PFSK-1 (cell line): ENCODE data around the gene SVIL.

Source experiments
- FOXP2 ChIP-seq: optimal IDR thresholded peaks from 2 replicates; pipeline ENCODE3; 2011; ENCODE audit warnings: borderline replicate concordance, control low read depth, inconsistent platforms; ENCODE audit not compliant: insufficient read depth; ENCODE audit errors: extremely low read length, extremely low read depth
- POLR2AphosphoS5 ChIP-seq: IDR thresholded peaks from 2 replicates; pipeline ENCODE4 v1.6.1; 2012; ENCODE audit warnings: low read depth, mild to moderate bottlenecking, control low read depth, low read length, moderate library complexity
- REST ChIP-seq, 2 experiments: IDR thresholded peaks; 2 replicates each; pipeline versions ENCODE4 v1.6.1 to v1.8.0; 2011 to 2012; ENCODE audit warnings: low read depth in 2 of 2, low read length in 2 of 2, control low read depth in 1 of 2, inconsistent platforms in 1 of 2, mild to moderate bottlenecking in 1 of 2, moderate library complexity in 1 of 2; ENCODE audit not compliant: insufficient read depth in 1 of 2
- SIN3A ChIP-seq: IDR thresholded peaks from 2 replicates; pipeline ENCODE4 v1.6.1; 2012; ENCODE audit warnings: mild to moderate bottlenecking, low read length, moderate library complexity, borderline replicate concordance; ENCODE audit not compliant: insufficient read depth
- TAF1 ChIP-seq: IDR thresholded peaks from 2 replicates; pipeline ENCODE4 v1.6.1; 2012; ENCODE audit warnings: low read length, control low read depth, borderline replicate concordance; ENCODE audit not compliant: insufficient read depth

Gene SVIL

DNA sequence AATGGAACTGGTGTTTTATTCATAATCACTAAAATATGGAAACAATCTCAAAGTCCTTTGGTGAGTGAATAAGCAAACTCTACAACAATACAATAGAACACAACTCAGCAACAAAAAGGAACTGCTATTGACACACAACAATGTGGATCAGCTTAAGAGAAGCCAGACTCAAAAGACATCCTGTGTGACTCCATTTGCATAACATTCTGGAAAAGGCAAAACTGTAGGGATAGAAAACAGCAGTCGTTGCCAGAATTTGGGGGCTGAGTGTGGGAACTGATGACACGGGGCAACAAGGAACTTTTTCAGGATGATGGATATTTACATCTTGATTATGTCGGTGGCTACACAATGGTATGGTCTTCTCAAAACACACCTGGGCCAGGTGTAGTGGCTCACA is 32.4 kb upstream of the SVIL start:
- TF ChIP-seq TAF1 (no peak), SIN3A (no peak), REST (IDR thresholded peaks at IDR 0.05; ENCODE audit: insufficient read depth in 1 of 2, low read depth in 2 of 2, low read length in 2 of 2) (no peak), POLR2AphosphoS5 (no peak), FOXP2 (no peak)

GRCh38 chr10:29666201-29666600 is 31.4 kb upstream of the SVIL start:
- TF ChIP-seq TAF1, result no peak
- TF ChIP-seq REST (IDR thresholded peaks at IDR 0.05; ENCODE audit: insufficient read depth in 1 of 2, low read depth in 2 of 2, low read length in 2 of 2), result no peak
- no peak for TF ChIP-seq POLR2AphosphoS5
- TF ChIP-seq SIN3A, result no peak
- no peak for TF ChIP-seq FOXP2

DNA sequence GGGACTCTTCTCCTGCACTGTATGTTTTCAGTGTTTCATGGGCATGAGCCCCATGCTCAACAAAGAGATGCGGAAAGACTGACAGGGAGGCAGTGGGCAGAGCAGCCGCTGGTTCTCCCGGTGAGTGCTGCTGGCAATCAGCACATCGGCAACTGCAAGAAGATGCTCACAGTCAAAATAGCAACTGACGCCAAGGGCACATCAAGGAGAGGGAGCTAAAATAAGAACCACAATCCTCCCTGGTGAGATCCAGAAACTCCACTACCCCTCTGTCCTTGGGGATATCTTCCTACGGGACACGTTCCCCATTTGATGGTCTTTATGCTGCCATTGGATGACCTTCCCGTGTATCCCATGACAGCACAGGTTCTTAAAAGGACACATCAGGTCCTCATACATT is 28.9 kb upstream of the SVIL start:
- TF ChIP-seq POLR2AphosphoS5, result no peak
- no peak for TF ChIP-seq SIN3A
- no peak for TF ChIP-seq TAF1
- no peak for TF ChIP-seq REST (IDR thresholded peaks at IDR 0.05; ENCODE audit: insufficient read depth in 1 of 2, low read depth in 2 of 2, low read length in 2 of 2)
- TF ChIP-seq FOXP2, result no peak

- no peak for TF ChIP-seq SIN3A
- no peak for TF ChIP-seq FOXP2
- no peak for TF ChIP-seq TAF1
- TF ChIP-seq REST (IDR thresholded peaks at IDR 0.05; ENCODE audit: insufficient read depth in 1 of 2, low read depth in 2 of 2, low read length in 2 of 2), result no peak
- TF ChIP-seq POLR2AphosphoS5, result no peak
Measured at GRCh38 chr10:29658984-29659965, 24.5 kb upstream of the SVIL start.
